HCEC 1CT (cell line): ENCODE measurements around the gene QKI.

Experiments
- DNase-seq: peaks from one replicate; pipeline ENCODE4 v3.0.0-alpha.2; 2017

The QKI gene

GRCh38 chr6:163538331-163538730 lies 123.8 kb downstream of the QKI start:
- no peak for DNase-seq

DNA sequence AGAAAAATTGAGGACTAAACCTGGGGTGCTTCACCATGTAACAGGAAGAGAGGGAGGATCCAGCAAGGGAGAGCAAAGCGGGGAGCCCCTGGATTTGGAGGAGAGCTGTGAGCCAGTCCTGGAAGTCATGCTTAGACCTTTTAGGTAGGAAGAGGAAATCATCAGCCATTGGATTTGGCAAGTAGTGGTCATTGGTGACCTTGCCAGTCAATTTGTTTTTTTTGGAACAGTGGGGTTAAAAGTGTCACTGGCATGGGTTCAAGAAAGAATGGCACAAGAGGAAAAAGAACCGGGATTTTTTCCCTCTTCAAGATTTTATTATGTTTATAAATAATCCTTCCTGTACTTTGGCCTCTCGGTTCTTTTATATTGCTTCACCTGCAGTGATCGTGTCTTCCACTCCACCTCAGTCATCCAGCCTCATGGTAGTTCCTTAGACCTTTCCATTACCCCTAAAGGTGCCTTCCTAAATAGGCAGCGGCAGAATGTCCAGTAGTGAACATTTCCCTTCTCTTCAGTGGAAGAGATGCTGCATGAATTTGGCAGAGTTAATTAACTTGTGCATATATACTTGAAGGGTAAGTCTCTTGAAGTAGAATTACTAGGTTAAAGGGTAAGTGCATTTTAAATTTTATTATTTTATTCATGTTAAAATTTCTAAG lies 124.7 kb downstream of the QKI start:
- DNase-seq = no peak

GRCh38 chr6:163543321-163543720 lies 128.8 kb downstream of the QKI start:
- no peak for DNase-seq

- no peak for DNase-seq
Observed at GRCh38 chr6:163545370-163545769, 130.9 kb downstream of the QKI start.

GRCh38 chr6:163547287-163547686 lies 132.8 kb downstream of the QKI start:
- DNase-seq = no peak

GRCh38 chr6:163548624-163549023 lies 134.1 kb downstream of the QKI start:
- DNase-seq = no peak

DNA sequence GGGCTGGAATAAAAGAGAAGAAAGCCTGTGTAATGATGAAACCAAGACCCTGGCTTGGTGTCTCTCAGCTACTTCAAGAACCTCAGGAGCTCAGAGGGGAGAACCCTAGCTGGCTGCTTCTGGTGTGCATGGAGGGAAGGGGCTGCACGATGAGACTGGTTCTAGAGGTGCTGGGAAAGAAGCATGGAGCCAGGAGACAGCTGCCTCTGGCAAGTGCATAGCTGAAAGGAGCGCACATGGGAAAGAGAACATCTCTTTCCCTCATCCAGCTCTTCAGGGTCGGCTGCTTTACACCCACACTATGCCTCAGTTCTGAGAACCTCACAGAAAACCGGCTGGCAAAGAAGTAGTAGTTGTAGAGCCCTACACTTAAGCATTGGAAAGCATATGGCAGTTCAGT lies 139.5 kb downstream of the QKI start:
- DNase-seq = no peak

DNA sequence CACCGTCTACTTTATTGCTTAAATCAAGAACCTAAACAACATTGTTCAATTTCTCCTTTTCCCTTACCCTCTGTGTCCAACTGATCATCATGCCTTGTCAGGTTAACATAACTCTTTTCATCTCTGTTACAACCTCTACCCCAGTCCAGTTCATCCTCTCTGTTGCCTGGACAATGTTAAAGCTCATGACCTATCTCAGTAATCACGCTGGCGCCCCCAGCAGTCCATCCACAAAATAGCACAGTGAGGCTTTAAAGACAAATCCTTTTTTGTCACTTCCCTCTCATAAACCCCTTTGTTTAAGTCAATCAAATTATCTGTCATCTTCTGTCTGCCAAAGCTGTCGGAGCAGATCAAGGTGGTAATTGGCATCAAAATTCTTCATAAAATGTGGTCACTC lies 140.1 kb downstream of the QKI start:
- peak; percentile 56 for DNase-seq

DNA sequence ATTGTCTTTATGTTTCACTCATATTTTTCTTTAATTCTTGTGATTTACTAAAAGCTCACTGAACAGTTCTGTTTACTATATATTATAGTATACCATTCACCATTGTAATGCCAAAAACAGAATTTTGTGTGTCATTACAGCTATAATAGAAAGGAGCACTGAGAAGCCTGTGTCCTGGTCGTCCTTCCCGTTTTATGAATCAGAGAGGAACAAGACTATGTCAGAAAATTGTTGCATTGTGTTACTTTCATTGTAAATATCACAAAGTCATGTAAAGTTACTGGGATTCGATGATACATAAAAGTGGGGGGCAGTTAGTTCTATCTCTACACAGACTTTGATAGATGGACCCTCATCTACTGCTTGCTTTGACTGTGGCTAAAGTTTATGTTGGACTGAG lies 145.1 kb downstream of the QKI start:
- no peak for DNase-seq

DNA sequence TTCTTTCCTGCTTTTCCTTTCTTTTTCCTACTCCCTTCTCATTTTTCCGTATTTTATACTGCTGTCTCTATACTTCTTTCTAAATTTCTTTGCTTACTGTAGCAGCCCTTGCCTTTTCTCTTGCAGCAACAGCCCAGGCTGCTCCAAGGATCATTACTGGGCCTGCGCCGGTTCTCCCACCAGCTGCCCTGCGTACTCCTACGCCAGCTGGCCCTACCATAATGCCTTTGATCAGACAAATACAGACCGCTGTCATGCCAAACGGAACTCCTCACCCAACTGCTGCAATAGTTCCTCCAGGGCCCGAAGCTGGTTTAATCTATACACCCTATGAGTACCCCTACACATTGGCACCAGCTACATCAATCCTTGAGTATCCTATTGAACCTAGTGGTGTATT lies 148.8 kb downstream of the QKI start:
- DNase-seq = no peak

GRCh38 chr6:163564534-163564933 lies 150.0 kb downstream of the QKI start:
- DNase-seq = no peak

DNA sequence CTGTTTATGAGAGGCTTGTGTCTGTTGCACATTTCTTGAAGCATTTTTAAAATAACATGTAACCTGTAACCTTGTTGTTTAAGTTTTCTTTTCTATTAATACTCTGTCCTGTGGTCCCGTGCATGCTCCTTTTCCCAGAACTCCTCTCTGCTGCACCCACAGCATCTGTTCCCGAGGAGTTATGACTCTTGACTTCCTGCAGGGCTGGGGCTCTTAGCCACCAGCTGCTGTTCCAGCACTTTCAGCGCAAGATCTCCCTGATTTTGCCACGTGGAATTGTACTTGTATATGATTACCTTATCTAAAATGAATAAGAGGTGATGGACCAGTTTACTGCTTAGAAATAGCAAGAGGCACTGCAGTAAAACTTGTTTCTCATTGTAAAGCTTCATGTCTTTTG lies 150.6 kb downstream of the QKI start:
- DNase-seq = no peak

DNA sequence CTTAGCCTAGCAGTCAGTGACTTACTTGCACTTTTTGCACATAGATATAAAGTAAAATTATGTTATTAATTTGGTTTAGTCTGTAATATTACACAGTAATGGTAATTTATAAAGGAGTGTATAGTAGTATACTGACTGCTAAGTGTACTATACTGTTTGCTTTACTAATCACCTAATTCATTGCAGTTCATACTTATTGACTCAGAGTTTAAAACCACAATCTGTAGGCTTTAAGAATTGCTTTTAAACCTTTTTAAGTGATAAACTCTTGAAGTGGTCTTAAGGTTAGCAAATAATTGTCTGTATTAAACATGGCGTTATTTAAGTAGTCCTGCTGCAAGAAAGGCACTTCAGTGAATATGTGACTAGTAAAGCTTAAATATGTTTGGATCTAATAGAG lies 151.5 kb downstream of the QKI start:
- DNase-seq = no peak

DNA sequence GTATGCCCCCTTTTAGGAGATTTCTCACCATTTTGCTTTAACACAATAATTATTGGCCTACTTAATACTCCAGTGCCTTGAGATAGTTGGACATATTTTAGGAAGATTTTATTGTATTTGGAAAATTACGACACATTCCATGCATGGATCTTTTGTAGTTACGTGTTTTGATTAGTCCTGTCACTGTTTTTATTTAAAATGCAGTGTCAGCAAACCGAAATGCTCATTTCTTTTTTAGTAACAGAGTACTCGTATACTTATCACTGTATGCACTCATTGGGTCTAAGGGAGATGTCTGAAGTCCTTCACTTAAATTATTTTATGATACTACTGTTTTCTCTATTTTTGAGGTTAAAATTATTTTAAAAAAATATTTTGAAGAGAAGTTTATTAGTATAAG lies 153.8 kb downstream of the QKI start:
- no peak for DNase-seq

- DNase-seq = no peak
Observed at GRCh38 chr6:163570579-163571231, 156.2 kb downstream of the QKI start.

GRCh38 chr6:163571730-163572129 lies 157.2 kb downstream of the QKI start:
- no peak for DNase-seq

DNA sequence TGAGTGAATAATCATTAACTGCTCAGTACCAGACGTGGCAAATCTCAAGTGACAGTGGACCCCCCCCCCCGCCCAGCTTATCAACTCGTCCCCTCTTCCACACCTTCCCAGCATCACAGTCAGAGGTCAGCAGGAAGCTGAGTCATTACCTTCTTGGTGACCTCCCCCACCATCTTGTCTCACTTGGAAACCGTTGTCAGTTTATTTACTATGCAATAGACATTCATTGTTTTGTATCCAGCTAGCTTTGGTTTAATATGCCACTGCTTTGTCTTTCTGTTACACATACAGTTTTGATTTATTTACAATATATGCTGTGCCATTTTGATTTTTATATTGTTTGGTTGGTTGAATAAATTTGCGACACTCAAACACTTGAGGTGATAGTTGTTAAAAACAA lies 158.1 kb downstream of the QKI start:
- peak; percentile 17 for DNase-seq

DNA sequence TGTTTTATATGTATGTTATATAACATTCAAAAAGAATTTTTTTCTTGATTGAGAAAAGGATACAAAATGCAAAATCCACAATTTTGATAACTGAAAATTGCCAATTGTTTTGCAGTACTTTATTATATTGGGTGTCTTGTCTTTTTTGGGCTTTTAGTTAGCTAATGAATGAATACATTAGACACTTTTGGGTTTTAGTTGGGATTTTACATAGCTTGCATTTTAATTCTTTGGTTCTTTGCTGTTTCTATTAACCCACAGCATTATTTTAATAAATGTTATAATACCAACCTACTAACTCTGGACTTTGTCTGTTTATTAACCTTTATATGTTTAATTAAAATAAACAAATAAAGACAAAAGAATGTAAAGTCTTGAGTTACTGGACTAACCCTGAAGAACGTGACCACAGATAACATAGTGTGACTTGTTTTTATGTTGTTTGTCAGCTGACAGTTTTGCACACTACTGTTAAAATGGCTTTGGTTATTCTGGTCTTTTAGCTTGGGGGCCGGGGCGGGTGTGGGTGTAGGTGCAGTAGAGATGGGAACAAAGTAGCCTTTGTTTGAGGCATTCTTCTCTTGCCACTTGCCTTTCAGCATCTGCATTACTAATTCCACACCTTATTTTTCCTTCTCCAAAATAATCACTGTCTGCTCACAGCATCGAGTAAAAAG lies 159.1 kb downstream of the QKI start:
- DNase-seq = no peak

- no peak for DNase-seq
Observed at GRCh38 chr6:163576114-163576513, 161.6 kb downstream of the QKI start.

DNA sequence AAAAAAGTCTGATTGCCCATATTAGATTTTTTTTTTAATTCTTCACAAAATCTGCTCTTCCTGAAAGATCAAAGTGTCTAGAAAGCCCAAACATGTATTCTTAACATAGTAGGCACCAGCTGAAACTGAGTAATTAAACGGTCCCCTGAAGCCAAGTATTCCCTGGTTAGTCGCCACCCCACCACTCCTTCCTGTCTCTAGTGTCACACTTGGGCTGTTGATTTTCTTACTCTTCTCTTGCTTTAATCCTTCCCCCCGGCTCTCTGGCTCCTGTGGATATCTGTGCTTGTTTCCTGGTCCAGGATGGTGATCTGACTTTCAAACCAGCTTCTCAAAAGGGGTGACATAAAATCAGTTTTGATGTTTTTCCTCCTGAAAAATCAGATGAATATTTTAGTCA lies 162.9 kb downstream of the QKI start:
- peak; percentile 9 for DNase-seq

GRCh38 chr6:163579111-163579879 lies 164.8 kb downstream of the QKI start:
- DNase-seq = no peak

- DNase-seq = no peak
Observed at GRCh38 chr6:163579880-163580295, 165.4 kb downstream of the QKI start.

DNA sequence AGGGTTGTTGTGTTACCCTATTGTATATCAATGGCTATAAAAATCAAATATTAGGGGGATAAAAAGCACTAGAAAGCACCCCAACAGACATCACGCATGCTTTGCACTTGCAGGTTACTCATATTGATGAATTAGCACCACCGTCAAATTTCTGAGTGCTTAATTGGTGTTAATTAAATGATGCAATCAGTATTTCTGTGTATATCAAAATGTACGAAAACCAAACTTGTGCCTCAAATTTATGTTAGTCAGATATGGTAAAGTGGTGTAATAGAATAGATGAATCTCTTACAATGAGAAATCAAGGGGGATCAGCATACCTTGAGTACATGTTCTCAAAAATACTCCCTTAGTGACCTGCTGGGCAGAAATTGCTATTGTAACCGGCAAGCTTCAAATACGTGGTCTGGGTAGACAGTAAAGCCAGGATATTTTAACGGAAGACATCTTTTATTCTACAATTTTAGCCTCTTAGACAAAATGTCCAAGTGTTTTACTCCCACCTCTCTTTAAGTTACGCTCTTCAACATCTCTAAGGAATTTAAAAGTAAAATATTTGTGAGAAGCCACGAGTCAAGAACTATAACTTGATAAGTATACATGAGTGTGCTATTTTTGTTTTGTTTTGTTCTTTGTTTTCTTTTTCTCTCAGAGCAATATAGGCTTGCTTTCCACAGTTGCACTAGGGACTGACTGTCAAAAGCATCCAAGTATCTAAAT lies 166.0 kb downstream of the QKI start:
- DNase-seq = no peak
